ENCODE measurements around the gene CMPK2. TPM values are rescaled to one million over a fixed set of nuclear protein-coding genes. Genes with fewer than 3 reads are reported as not detected.
"Not testable (repeated sequence)": the region's sequence is repeated elsewhere in the genome, so short reads cannot be mapped to it uniquely, and the experiment has no call there.

CMPK2 gene
- total RNA-seq, 1 donor from 2014 or later, result 4.4 TPM

GRCh38 chr2:6909431-6910385 is 44.0 kb upstream of the CMPK2 start:
- TF ChIP-seq CTCF (conservative IDR thresholded peaks at IDR 0.05), result no peak
- peaks cover 4% of the 10 kb centered on the region for H3K36me3 Mint-ChIP-seq
- H3K9me3 Mint-ChIP-seq, result no peaks in the 10 kb centered on the region
- H3K27ac Mint-ChIP-seq, result no peak overlapping the region
- no peaks in the 10 kb centered on the region for H3K4me1 Mint-ChIP-seq (ENCODE audit: unreplicated experiment)
- H3K4me3 Mint-ChIP-seq, result no peak overlapping the region
- no peak for DNase-seq (ENCODE audit: extremely low spot score, unreplicated experiment)
- H3K27me3 Mint-ChIP-seq, result no peaks in the 10 kb centered on the region

GRCh38 chr2:6908291-6908690 is 42.6 kb upstream of the CMPK2 start:
- no peak for TF ChIP-seq CTCF (conservative IDR thresholded peaks at IDR 0.05)
- H3K27ac Mint-ChIP-seq, result no peak overlapping the region
- peaks cover 4% of the 10 kb centered on the region for H3K36me3 Mint-ChIP-seq
- no peak overlapping the region for H3K4me3 Mint-ChIP-seq
- no peaks in the 10 kb centered on the region for H3K27me3 Mint-ChIP-seq
- no peaks in the 10 kb centered on the region for H3K4me1 Mint-ChIP-seq (ENCODE audit: unreplicated experiment)
- H3K9me3 Mint-ChIP-seq, result no peaks in the 10 kb centered on the region
- no peak for DNase-seq (ENCODE audit: extremely low spot score, unreplicated experiment)

GRCh38 chr2:6906165-6906741 is 40.5 kb upstream of the CMPK2 start:
- Mint-ChIP-seq H3K4me3 (no peak overlapping the region), H3K9me3 (peaks cover 5% of the 10 kb centered on the region), H3K27ac (no peak overlapping the region), H3K36me3 (no peaks in the 10 kb centered on the region), H3K27me3 (no peaks in the 10 kb centered on the region), H3K4me1 (ENCODE audit: unreplicated experiment) (no peaks in the 10 kb centered on the region)
- TF ChIP-seq CTCF (conservative IDR thresholded peaks at IDR 0.05), result no peak
- no peak for DNase-seq (ENCODE audit: extremely low spot score, unreplicated experiment)

- no peak for TF ChIP-seq CTCF (conservative IDR thresholded peaks at IDR 0.05)
- peaks cover 5% of the 10 kb centered on the region for H3K9me3 Mint-ChIP-seq
- no peak overlapping the region for H3K27ac Mint-ChIP-seq
- DNase-seq (ENCODE audit: extremely low spot score, unreplicated experiment), result no peak
- no peaks in the 10 kb centered on the region for H3K36me3 Mint-ChIP-seq
- no peak overlapping the region for H3K4me3 Mint-ChIP-seq
- H3K27me3 Mint-ChIP-seq, result no peaks in the 10 kb centered on the region
- no peaks in the 10 kb centered on the region for H3K4me1 Mint-ChIP-seq (ENCODE audit: unreplicated experiment)
These were observed 40.0 kb upstream of the CMPK2 start for GRCh38 chr2:6905668-6906067.

- H3K4me1 Mint-ChIP-seq (ENCODE audit: unreplicated experiment); H3K27ac Mint-ChIP-seq; H3K27me3 Mint-ChIP-seq; DNase-seq (ENCODE audit: extremely low spot score, unreplicated experiment); H3K4me3 Mint-ChIP-seq; H3K36me3 Mint-ChIP-seq; H3K9me3 Mint-ChIP-seq: not testable (repeated sequence)
These were observed 36.9 kb upstream of the CMPK2 start for GRCh38 chr2:6902581-6902980.
